Naive thymus-derived CD4-positive, alpha-beta T cell (primary cell): Measurements from ENCODE around the gene ZBTB20. TPM values are rescaled to one million over a fixed set of nuclear protein-coding genes. Genes with fewer than 3 reads are reported as not detected.

Experiments
- ATAC-seq: fragments of 150-1000 bp; cut with Tn5 transposase; 2 replicates; pipeline ENCODE4 v1.10.0; 2021; ENCODE audit warnings: mild to moderate bottlenecking, moderate library complexity
- CTCF ChIA-PET: fragments of 350-600 bp; sonication (Branson Sonifier 250); formaldehyde crosslinking; loops from one replicate; lab custom pipeline; 2021; ENCODE audit warnings: antibody characterized with exemption; lab: Charles Lee
- POLR2A ChIA-PET: fragments of 350-600 bp; sonication (Branson Sonifier 250); formaldehyde crosslinking; loops from one replicate; lab custom pipeline; 2021; ENCODE audit warnings: antibody characterized with exemption, inconsistent platforms; lab: Charles Lee
- DNase-seq, 9 donors: peaks; one replicate each; pipeline versions ENCODE4 v3.0.0 to v3.0.0-alpha.2; 2020 to 2022; ENCODE audit warnings: mixed read lengths in 1 of 9
- H3K27ac ChIP-seq: one replicate; pipeline ENCODE4 v1.7.0; 2013; ENCODE audit warnings: mild to moderate bottlenecking, low read depth, low read length, moderate library complexity
- H3K27me3 ChIP-seq, 2 donors: one replicate each; pipeline ENCODE4 v1.7.0; 2013; ENCODE audit warnings: low read length in 2 of 2, mild to moderate bottlenecking in 2 of 2, moderate library complexity in 2 of 2; ENCODE audit not compliant: control insufficient read depth in 2 of 2, insufficient read depth in 2 of 2
- H3K36me3 ChIP-seq, 3 experiments: 1 replicate in 2 of 3; 2 replicates in 1 of 3; pipeline ENCODE4 v1.7.0; 2013; ENCODE audit warnings: low read length in 3 of 3, mild to moderate bottlenecking in 3 of 3, moderate library complexity in 1 of 3; ENCODE audit not compliant: insufficient read depth in 3 of 3, control insufficient read depth in 2 of 3
- H3K4me1 ChIP-seq, 2 donors: one replicate each; pipeline ENCODE4 v1.7.0; 2013; ENCODE audit warnings: low read length in 2 of 2, mild to moderate bottlenecking in 2 of 2, moderate library complexity in 1 of 2; ENCODE audit not compliant: control insufficient read depth in 2 of 2, insufficient read depth in 2 of 2
- H3K4me3 ChIP-seq: 2 replicates; pipeline ENCODE4 v1.7.0; 2013; ENCODE audit warnings: mild to moderate bottlenecking, low read length
- H3K9me3 ChIP-seq, 3 experiments: 1 replicate in 2 of 3; 2 replicates in 1 of 3; pipeline ENCODE4 v1.7.0; 2013; ENCODE audit warnings: low read length in 3 of 3; ENCODE audit not compliant: control insufficient read depth in 2 of 3
- H3K27ac Mint-ChIP-seq, 9 donors: one replicate each; pipeline ENCODE4 v1.8.0; 2020 to 2022; ENCODE audit warnings: mixed read lengths in 9 of 9, mild to moderate bottlenecking in 8 of 9, moderate library complexity in 5 of 9, inconsistent platforms in 2 of 9
- H3K27me3 Mint-ChIP-seq, 5 donors: one replicate each; pipeline ENCODE4 v1.8.0; 2021 to 2022; ENCODE audit warnings: mixed read lengths in 5 of 5, mild to moderate bottlenecking in 1 of 5
- H3K36me3 Mint-ChIP-seq, 5 donors: one replicate each; pipeline ENCODE4 v1.8.0; 2020 to 2022; ENCODE audit warnings: mixed read lengths in 5 of 5, mild to moderate bottlenecking in 3 of 5, inconsistent platforms in 1 of 5
- H3K4me1 Mint-ChIP-seq, 7 donors: one replicate each; pipeline ENCODE4 v1.8.0; 2020 to 2022; ENCODE audit warnings: mixed read lengths in 7 of 7, mild to moderate bottlenecking in 3 of 7, inconsistent platforms in 1 of 7
- H3K4me3 Mint-ChIP-seq, 10 donors: one replicate each; pipeline ENCODE4 v1.8.0; 2020 to 2022; ENCODE audit warnings: mild to moderate bottlenecking in 10 of 10, mixed read lengths in 10 of 10, moderate library complexity in 6 of 10, inconsistent platforms in 2 of 10
- H3K9me3 Mint-ChIP-seq, 11 donors: one replicate each; pipeline ENCODE4 v1.8.0; 2020 to 2022; ENCODE audit warnings: mixed read lengths in 11 of 11, mild to moderate bottlenecking in 4 of 11, inconsistent platforms in 1 of 11, moderate library complexity in 1 of 11
- intact Hi-C, 2 donors: fragments of 100-400 bp; cut with micrococcal nuclease; formaldehyde crosslinking; loops; one replicate each; pipeline ENCODE4 v1.15.1; 2023
- polyA plus RNA-seq, 2 donors: library from polyadenylated mRNA; unstranded; fragments of 300-500 nt; fragmentation: Illumina TruSeq; gene quantifications; one replicate each; pipeline ENCODE4 v1.2.3, GENCODE V29; 2021
- total RNA-seq, 6 experiments: library from RNA in 5 of 6; stranded (reverse) in 5 of 6; gene quantifications; 1 replicate in 5 of 6; 2 replicates in 1 of 6; pipeline ENCODE4 v1.2.3 and lab custom pipeline; 2021 to 2026

Gene ZBTB20
- total and polyA plus RNA-seq, 7 experiments from 2014 or later: 14.9 to 69.5 (median 59.2) TPM

DNA sequence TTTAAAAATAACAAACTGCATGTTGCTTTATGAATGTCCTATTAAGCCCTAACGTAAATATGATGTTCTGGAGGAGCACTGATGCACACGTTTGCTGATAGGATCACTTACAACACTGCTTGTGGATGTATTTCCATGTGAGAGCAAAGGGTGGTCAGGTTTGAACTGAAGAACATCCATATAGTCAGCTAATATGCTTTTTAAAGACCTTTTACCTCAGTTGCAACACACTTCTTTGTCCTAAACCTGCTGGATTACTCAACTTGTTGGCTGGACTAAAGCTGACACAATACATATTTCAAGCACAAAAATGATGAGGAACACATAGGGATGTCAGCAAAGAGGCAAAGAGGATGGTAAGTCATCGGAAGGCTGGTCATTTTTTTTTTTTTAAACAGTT, 666.6 kb downstream of the ZBTB20 start:
- Histone ChIP-seq H3K4me3 (no peak overlapping the region), H3K36me3 (no peaks in the 10 kb centered on the region), H3K4me1 (peaks cover 7 to 9% of the 10 kb centered on the region in 2 donors), H3K27ac (no peak overlapping the region), H3K9me3 (no peaks in the 10 kb centered on the region), H3K27me3 (no peaks in the 10 kb centered on the region)
- ChIA-PET POLR2A (interaction anchor here (0.6 kb wide), 1 partner anchor 1328 kb away, joined by 3 read pairs; no protein-coding TSS in a partner anchor), CTCF (no interaction called here)
- Mint-ChIP-seq H3K36me3 (peaks cover 0 to 15% (median under 1%) of the 10 kb centered on the region in 5 donors), H3K9me3 (peaks cover 0 to 2% (median 0%) of the 10 kb centered on the region in 11 donors), H3K27ac (no peak overlapping the region), H3K4me3 (no peak overlapping the region), H3K27me3 (no peaks in the 10 kb centered on the region), H3K4me1 (peaks cover 15 to 45% (median 24%) of the 10 kb centered on the region in 7 donors)
- no peak for DNase-seq
- intact Hi-C loops: no loop called here
- no peak for ATAC-seq

DNA sequence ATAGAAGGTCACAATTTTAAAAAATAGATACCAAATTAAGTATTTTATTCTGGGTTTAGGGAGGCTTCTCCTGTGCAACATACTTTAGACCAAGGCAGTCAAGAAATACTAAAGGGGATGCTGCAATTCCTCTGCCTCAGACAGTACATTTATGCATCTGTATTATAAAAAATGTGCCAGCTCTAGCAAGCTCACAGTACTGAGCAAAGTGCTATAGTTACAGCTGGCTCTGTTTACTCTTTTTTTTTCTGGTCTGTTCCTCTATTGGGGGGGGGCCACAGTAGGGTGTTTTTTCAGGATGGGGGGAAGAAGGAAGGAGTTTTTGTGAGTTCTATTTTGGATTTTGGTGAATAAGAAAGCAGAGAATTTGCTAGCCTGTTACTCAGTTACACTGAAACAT, 668.3 kb downstream of the ZBTB20 start:
- Mint-ChIP-seq H3K27me3 (no peaks in the 10 kb centered on the region), H3K36me3 (peaks cover 0 to 25% (median 13%) of the 10 kb centered on the region in 5 donors), H3K27ac (no peak overlapping the region), H3K4me1 (peaks cover 15 to 35% (median 30%) of the 10 kb centered on the region in 7 donors), H3K9me3 (peaks cover 0 to 2% (median 0%) of the 10 kb centered on the region in 11 donors), H3K4me3 (no peak overlapping the region)
- H3K27me3 ChIP-seq: no peaks in the 10 kb centered on the region
- H3K9me3 ChIP-seq: no peaks in the 10 kb centered on the region
- intact Hi-C loops: no loop called here
- DNase-seq: no peak
- no peaks in the 10 kb centered on the region for H3K36me3 ChIP-seq
- H3K27ac ChIP-seq: no peak overlapping the region
- CTCF ChIA-PET: interaction anchor here (0.7 kb wide), 1 partner anchor 15 kb away, joined by 3 read pairs; no protein-coding TSS in a partner anchor
- POLR2A ChIA-PET: no interaction called here
- H3K4me3 ChIP-seq: no peak overlapping the region
- no peak for ATAC-seq
- peaks cover 7 to 9% of the 10 kb centered on the region in 2 donors for H3K4me1 ChIP-seq

DNA sequence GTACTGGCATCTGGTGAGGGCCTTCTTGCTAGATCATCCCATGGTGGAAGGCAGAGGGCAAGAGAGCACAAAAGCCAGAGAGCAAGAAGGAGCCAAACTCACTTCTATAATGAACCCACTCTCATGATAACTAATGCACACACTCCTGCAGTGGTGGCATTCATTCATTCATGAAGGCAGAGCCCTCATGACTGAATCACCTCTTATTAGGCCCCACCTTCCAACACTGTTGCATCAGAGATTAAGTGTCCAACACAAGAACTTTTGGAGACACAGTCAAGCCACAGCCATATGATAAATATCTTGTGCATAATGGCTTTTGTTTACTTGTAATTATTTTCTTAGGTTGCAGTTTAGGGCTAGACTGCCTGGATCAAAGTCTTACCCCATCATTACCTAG, 670.6 kb downstream of the ZBTB20 start:
- Histone ChIP-seq H3K4me1 (peaks cover 4% of the 10 kb centered on the region in 2 donors), H3K4me3 (no peak overlapping the region), H3K9me3 (no peaks in the 10 kb centered on the region), H3K36me3 (no peaks in the 10 kb centered on the region), H3K27ac (no peak overlapping the region), H3K27me3 (no peaks in the 10 kb centered on the region)
- DNase-seq (no peak), ATAC-seq (no peak)
- CTCF ChIA-PET: no interaction called here
- H3K36me3 Mint-ChIP-seq: peaks cover 0 to 24% (median 15%) of the 10 kb centered on the region in 5 donors
- H3K4me1 Mint-ChIP-seq: peaks cover 5 to 17% (median 15%) of the 10 kb centered on the region in 7 donors
- no peak overlapping the region for H3K27ac Mint-ChIP-seq
- intact Hi-C loops: no loop called here
- peaks cover 0 to 2% (median 0%) of the 10 kb centered on the region in 11 donors for H3K9me3 Mint-ChIP-seq
- H3K4me3 Mint-ChIP-seq: no peak overlapping the region
- H3K27me3 Mint-ChIP-seq: no peaks in the 10 kb centered on the region
- POLR2A ChIA-PET: no interaction called here

DNA sequence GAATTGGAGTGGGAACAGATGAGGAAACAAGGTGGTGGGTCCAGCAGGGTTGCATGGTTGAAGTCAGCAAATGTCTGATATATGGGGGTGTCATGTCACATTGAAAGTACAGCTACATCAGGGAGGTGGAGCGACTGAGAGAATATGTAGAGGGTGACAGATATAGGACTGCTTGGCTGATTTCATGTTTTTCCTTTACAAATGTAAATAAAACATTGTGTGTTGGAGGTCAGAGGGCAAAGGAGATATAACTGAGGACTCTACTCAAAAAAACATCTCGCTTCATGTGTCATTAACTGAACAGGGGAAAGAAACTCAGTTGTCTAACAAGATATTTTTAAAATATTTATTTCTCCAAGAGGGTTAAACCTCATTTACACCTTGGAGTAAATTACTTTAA, 675.6 kb downstream of the ZBTB20 start:
- intact Hi-C loops: no loop called here
- Histone ChIP-seq H3K36me3 (no peaks in the 10 kb centered on the region), H3K9me3 (no peaks in the 10 kb centered on the region), H3K27ac (no peak overlapping the region), H3K27me3 (no peaks in the 10 kb centered on the region), H3K4me3 (no peak overlapping the region), H3K4me1 (no peaks in the 10 kb centered on the region)
- DNase-seq (no peak), ATAC-seq (no peak)
- H3K4me3 Mint-ChIP-seq: no peak overlapping the region
- H3K27ac Mint-ChIP-seq: peak overlapping the region in 1 of 9 donors; percentile 7
- ChIA-PET POLR2A (no interaction called here), CTCF (no interaction called here)
- peaks cover 0 to 3% (median 0%) of the 10 kb centered on the region in 5 donors for H3K27me3 Mint-ChIP-seq
- H3K36me3 Mint-ChIP-seq: peaks cover 0 to 21% (median 11%) of the 10 kb centered on the region in 5 donors
- peaks cover 0 to 15% (median 11%) of the 10 kb centered on the region in 7 donors for H3K4me1 Mint-ChIP-seq
- H3K9me3 Mint-ChIP-seq: no peaks in the 10 kb centered on the region

DNA sequence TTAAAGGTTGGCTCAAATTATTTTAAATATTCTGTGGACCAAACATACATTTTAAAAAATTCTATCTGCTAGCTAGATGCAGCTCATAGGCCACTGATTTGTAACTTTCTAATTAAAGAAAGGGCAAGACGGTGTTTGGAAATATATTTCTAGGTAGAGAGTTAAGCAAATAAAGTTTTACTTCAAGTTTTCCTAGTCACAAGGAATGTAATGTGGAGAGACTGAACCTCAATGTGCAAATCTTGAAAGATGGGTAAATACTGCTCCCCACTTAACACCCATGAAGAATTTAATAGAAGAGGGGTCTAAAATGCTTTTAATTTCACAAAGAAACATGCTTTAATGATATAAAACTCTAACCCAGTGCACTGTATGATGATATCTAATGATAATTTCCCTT, 678.0 kb downstream of the ZBTB20 start:
- CTCF ChIA-PET: no interaction called here
- Histone ChIP-seq H3K27me3 (no peaks in the 10 kb centered on the region), H3K4me3 (no peak overlapping the region), H3K36me3 (no peaks in the 10 kb centered on the region), H3K27ac (no peak overlapping the region), H3K4me1 (no peaks in the 10 kb centered on the region), H3K9me3 (no peaks in the 10 kb centered on the region)
- ATAC-seq (no peak), DNase-seq (no peak)
- Mint-ChIP-seq H3K9me3 (no peaks in the 10 kb centered on the region), H3K4me3 (no peak overlapping the region), H3K27me3 (peaks cover 0 to 3% (median 0%) of the 10 kb centered on the region in 5 donors), H3K27ac (no peak overlapping the region), H3K4me1 (peaks cover 0 to 9% (median 4%) of the 10 kb centered on the region in 7 donors), H3K36me3 (peaks cover 0 to 11% (median 3%) of the 10 kb centered on the region in 5 donors)
- POLR2A ChIA-PET: no interaction called here
- intact Hi-C loops: no loop called here

DNA sequence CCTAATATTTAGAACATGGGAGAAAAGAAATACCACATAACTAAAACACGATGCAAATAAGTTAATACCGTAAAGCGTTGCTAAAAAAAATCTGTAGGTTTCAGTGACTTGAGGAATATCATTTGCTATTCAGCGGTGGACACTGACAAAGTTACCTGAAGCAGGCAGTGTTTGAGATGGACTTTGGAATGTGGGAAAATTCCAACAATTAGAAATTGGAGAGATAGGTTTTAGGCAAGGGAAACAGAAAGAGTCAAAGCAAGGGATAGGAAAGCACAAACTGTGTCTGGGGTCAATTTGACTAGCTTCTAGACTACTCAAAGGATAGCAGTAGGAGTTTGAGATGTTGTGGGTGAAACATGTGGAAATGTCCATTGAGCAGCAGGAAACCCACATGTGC, 680.3 kb downstream of the ZBTB20 start:
- Mint-ChIP-seq H3K4me3 (no peak overlapping the region), H3K27me3 (peaks cover 0 to 3% (median 0%) of the 10 kb centered on the region in 5 donors), H3K4me1 (peaks cover 0 to 12% (median 4%) of the 10 kb centered on the region in 7 donors), H3K9me3 (no peaks in the 10 kb centered on the region), H3K27ac (no peak overlapping the region), H3K36me3 (no peaks in the 10 kb centered on the region)
- intact Hi-C loops: no loop called here
- Histone ChIP-seq H3K4me3 (no peak overlapping the region), H3K4me1 (no peaks in the 10 kb centered on the region), H3K36me3 (no peaks in the 10 kb centered on the region), H3K27me3 (no peaks in the 10 kb centered on the region), H3K9me3 (no peaks in the 10 kb centered on the region), H3K27ac (no peak overlapping the region)
- no peak for ATAC-seq
- CTCF ChIA-PET: interaction anchor here (0.5 kb wide), 1 partner anchor 510 kb away, joined by 5 read pairs; no protein-coding TSS in a partner anchor
- POLR2A ChIA-PET: no interaction called here
- DNase-seq: no peak

DNA sequence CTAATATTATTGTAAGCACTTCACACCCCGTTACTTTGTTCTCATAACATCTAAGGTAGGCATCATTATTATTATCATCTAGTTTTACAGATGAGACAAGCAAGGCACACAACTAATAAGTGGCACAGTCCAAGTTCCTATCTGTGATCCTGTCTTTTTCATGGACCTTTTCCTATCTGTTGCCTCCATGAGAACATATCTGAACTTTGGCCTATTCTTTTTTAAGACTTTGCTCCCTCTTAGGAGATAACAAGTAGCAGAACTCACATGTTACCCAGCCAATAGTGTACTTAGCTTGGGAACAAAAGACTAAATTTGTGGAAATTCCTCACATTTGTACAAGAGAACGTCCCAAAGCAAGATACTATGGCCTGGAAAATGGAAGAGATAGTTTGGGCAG, 680.8 kb downstream of the ZBTB20 start:
- Histone ChIP-seq H3K27ac (no peak overlapping the region), H3K4me3 (no peak overlapping the region), H3K36me3 (no peaks in the 10 kb centered on the region), H3K27me3 (no peaks in the 10 kb centered on the region), H3K4me1 (no peaks in the 10 kb centered on the region), H3K9me3 (no peaks in the 10 kb centered on the region)
- no peak overlapping the region for H3K27ac Mint-ChIP-seq
- no peak for DNase-seq
- no peak for ATAC-seq
- no peaks in the 10 kb centered on the region for H3K36me3 Mint-ChIP-seq
- no peaks in the 10 kb centered on the region for H3K9me3 Mint-ChIP-seq
- CTCF ChIA-PET: no interaction called here
- peaks cover 0 to 3% (median 0%) of the 10 kb centered on the region in 5 donors for H3K27me3 Mint-ChIP-seq
- intact Hi-C loops: no loop called here
- POLR2A ChIA-PET: no interaction called here
- H3K4me1 Mint-ChIP-seq: peaks cover 0 to 9% (median 4%) of the 10 kb centered on the region in 7 donors
- no peak overlapping the region for H3K4me3 Mint-ChIP-seq
